H1 (cell line): ENCODE measurements around the gene PI4K2A. TPM values are rescaled to one million over a fixed set of nuclear protein-coding genes. Genes with fewer than 3 reads are reported as not detected.

Source experiments
- CTCF ChIA-PET: fragments of 300-600 bp; sonication (Branson Sonifier 250); formaldehyde crosslinking; loops from one replicate; lab custom pipeline; 2021; ENCODE audit not compliant: partially characterized antibody; lab: Charles Lee
- POLR2A ChIA-PET: fragments of 300-600 bp; sonication (Branson Sonifier 250); formaldehyde crosslinking; loops from one replicate; lab custom pipeline; 2021; ENCODE audit warnings: inconsistent platforms; ENCODE audit not compliant: partially characterized antibody; lab: Charles Lee
- DNase-seq, 2 experiments: peaks; one replicate each; pipeline versions ENCODE4 v3.0.0 to v3.0.0-alpha.2; 2010 to 2022; ENCODE audit warnings: low spot score in 2 of 2, low read depth in 1 of 2, mixed read lengths in 1 of 2
- FAIRE-seq: peaks from 2 replicates; lab custom pipeline; 2011; peaks lifted over from hg19 to GRCh38; lab: Jason Lieb, UNC
- H2AFZ ChIP-seq: 2 replicates; pipeline ENCODE4 v1.8.1; 2012; ENCODE audit warnings: low read length, inconsistent platforms
- H2AK5ac ChIP-seq: 2 replicates; pipeline ENCODE4 v1.6.1; 2013; ENCODE audit warnings: low read depth, low read length
- H2BK120ac ChIP-seq: replicated peaks from 2 replicates; pipeline ENCODE3; 2013; ENCODE audit warnings: low read depth, low read length, inconsistent platforms
- H2BK12ac ChIP-seq: 2 replicates; pipeline ENCODE4 v1.6.1; 2013; ENCODE audit warnings: low read depth, low read length
- H2BK15ac ChIP-seq: 2 replicates; pipeline ENCODE4 v1.6.1; 2013; ENCODE audit warnings: low read length
- H2BK20ac ChIP-seq: 2 replicates; pipeline ENCODE4 v1.6.1; 2013; ENCODE audit warnings: low read length
- H2BK5ac ChIP-seq: 2 replicates; pipeline ENCODE4 v1.6.1; 2013; ENCODE audit warnings: low read depth, low read length
- H3K14ac ChIP-seq: 2 replicates; pipeline ENCODE4 v1.6.1; 2013; ENCODE audit warnings: inconsistent platforms; ENCODE audit not compliant: insufficient read length
- H3K18ac ChIP-seq: 2 replicates; pipeline ENCODE4 v1.6.1; 2013; ENCODE audit warnings: low read length; ENCODE audit errors: extremely low read depth
- H3K23ac ChIP-seq: 2 replicates; pipeline ENCODE4 v1.6.1; 2013; ENCODE audit warnings: inconsistent platforms; ENCODE audit not compliant: insufficient read length
- H3K23me2 ChIP-seq: 2 replicates; pipeline ENCODE4 v1.6.1; 2013; ENCODE audit warnings: low read depth, low read length
- H3K27ac ChIP-seq: 2 replicates; pipeline ENCODE4 v1.6.1; 2011; ENCODE audit warnings: low read depth, low read length, inconsistent platforms
- H3K27me3 ChIP-seq, 4 experiments: replicated peaks in 1 of 4; 1 replicate in 1 of 4; 2 replicates in 3 of 4; pipeline versions ENCODE4 v1.6.1 to v1.8.1; 2011 to 2013; ENCODE audit warnings: low read length in 3 of 4, mild to moderate bottlenecking in 3 of 4, inconsistent platforms in 2 of 4, mixed read lengths in 2 of 4, moderate library complexity in 1 of 4; ENCODE audit not compliant: control insufficient read depth in 3 of 4, insufficient read depth in 3 of 4; ENCODE audit errors: extremely low read depth in 1 of 4
- H3K36me3 ChIP-seq, 4 experiments: 2 replicates each; pipeline versions ENCODE4 v1.6.1 to v1.8.1; 2011 to 2013; ENCODE audit warnings: mild to moderate bottlenecking in 4 of 4, low read length in 3 of 4, moderate library complexity in 2 of 4, control low read depth in 1 of 4, inconsistent platforms in 1 of 4; ENCODE audit not compliant: insufficient read depth in 4 of 4, control insufficient read depth in 2 of 4
- H3K4ac ChIP-seq: replicated peaks from 2 replicates; pipeline ENCODE3; 2013; ENCODE audit warnings: low read length, low read depth, mixed read lengths, inconsistent platforms; ENCODE audit not compliant: insufficient read length
- H3K4me1 ChIP-seq, 4 experiments: replicated peaks in 1 of 4; 1 replicate in 1 of 4; 2 replicates in 3 of 4; pipeline versions ENCODE4 v1.6.1 to v1.8.1; 2011 to 2013; ENCODE audit warnings: low read length in 3 of 4, inconsistent platforms in 2 of 4, mixed read lengths in 1 of 4; ENCODE audit not compliant: insufficient read depth in 4 of 4, control insufficient read depth in 3 of 4
- H3K4me2 ChIP-seq, 2 experiments: 2 replicates each; pipeline versions ENCODE4 v1.6.1 to v1.8.1; 2011 to 2013; ENCODE audit warnings: low read depth in 2 of 2, low read length in 2 of 2, control low read depth in 1 of 2, inconsistent platforms in 1 of 2, mild to moderate bottlenecking in 1 of 2; ENCODE audit not compliant: insufficient read depth in 1 of 2
- H3K4me3 ChIP-seq, 4 experiments: fragments of 200-600, 300-600 bp in 1 of 4; sonication (generic), shearing (Covaris generic), sonication (Bioruptor Twin) in 1 of 4; 2 replicates each; pipeline versions ENCODE4 v1.5.1 to v1.8.1; 2011 to 2016; ENCODE audit warnings: low read length in 4 of 4, low read depth in 3 of 4, control low read depth in 2 of 4, inconsistent platforms in 2 of 4, mild to moderate bottlenecking in 2 of 4, mixed read lengths in 1 of 4, moderate library complexity in 1 of 4; ENCODE audit not compliant: insufficient read depth in 2 of 4; ENCODE audit errors: extremely low read depth in 1 of 4
- H3K56ac ChIP-seq: replicated peaks from 2 replicates; pipeline ENCODE3; 2013; ENCODE audit warnings: low read depth, mild to moderate bottlenecking, mixed read lengths, low read length, inconsistent platforms; ENCODE audit not compliant: insufficient read length
- H3K79me1 ChIP-seq: 2 replicates; pipeline ENCODE4 v1.6.1; 2013; ENCODE audit warnings: low read depth, low read length, control low read depth
- H3K79me2 ChIP-seq, 2 experiments: 2 replicates each; pipeline versions ENCODE4 v1.6.1 to v1.8.1; 2012 to 2013; ENCODE audit warnings: low read length in 2 of 2, mild to moderate bottlenecking in 2 of 2, inconsistent platforms in 1 of 2; ENCODE audit not compliant: insufficient read depth in 2 of 2, control insufficient read depth in 1 of 2
- H3K9ac ChIP-seq, 4 experiments: replicated peaks in 1 of 4; 1 replicate in 1 of 4; 2 replicates in 3 of 4; pipeline versions ENCODE4 v1.6.1 to v1.8.1; 2011 to 2013; ENCODE audit warnings: low read depth in 3 of 4, low read length in 3 of 4, control low read depth in 2 of 4, mild to moderate bottlenecking in 2 of 4, moderate library complexity in 2 of 4, inconsistent platforms in 1 of 4; ENCODE audit errors: extremely low read depth in 1 of 4
- H3K9me3 ChIP-seq, 2 experiments: 2 replicates each; pipeline versions ENCODE4 v1.6.1 to v1.8.1; 2012 to 2013; ENCODE audit warnings: mild to moderate bottlenecking in 2 of 2, moderate library complexity in 2 of 2, control low read depth in 1 of 2, inconsistent platforms in 1 of 2, low read depth in 1 of 2, low read length in 1 of 2, mixed read lengths in 1 of 2; ENCODE audit not compliant: insufficient read depth in 2 of 2
- H4K20me1 ChIP-seq, 2 experiments: replicated peaks in 1 of 2; 2 replicates each; pipeline versions ENCODE3 to v1.8.1; 2011 to 2013; ENCODE audit warnings: inconsistent platforms in 2 of 2, low read length in 2 of 2, mild to moderate bottlenecking in 1 of 2; ENCODE audit not compliant: insufficient read depth in 2 of 2, control insufficient read depth in 1 of 2
- H4K5ac ChIP-seq: 2 replicates; pipeline ENCODE4 v1.6.1; 2013; ENCODE audit warnings: low read length, low read depth, mixed read lengths, inconsistent platforms; ENCODE audit not compliant: insufficient read length
- H4K8ac ChIP-seq: 2 replicates; pipeline ENCODE4 v1.8.0; 2013; ENCODE audit warnings: mild to moderate bottlenecking, moderate library complexity, low read length, inconsistent platforms; ENCODE audit not compliant: insufficient read depth; ENCODE audit errors: extremely low read depth
- H4K91ac ChIP-seq: replicated peaks from 2 replicates; pipeline ENCODE3; 2013; ENCODE audit warnings: low read length, mixed read lengths, inconsistent platforms; ENCODE audit not compliant: insufficient read length
- ASH2L ChIP-seq: fragments of 200-600, 300-600 bp; sonication (generic); IDR thresholded peaks from one replicate; pipeline ENCODE4 v1.7.1; 2017; ENCODE audit warnings: low read length
- KDM4A ChIP-seq: IDR thresholded peaks from one replicate; pipeline ENCODE4 v1.7.1; 2012; ENCODE audit warnings: low read depth, mild to moderate bottlenecking, moderate library complexity, low read length, inconsistent platforms; ENCODE audit not compliant: severe bottlenecking
- polyA plus RNA-seq, 7 experiments: library from polyadenylated mRNA; depleted of rRNA in 3 of 7; stranded (reverse) in 5 of 7; unstranded in 2 of 7; fragments of >200 nt in 5 of 7; fragments of 200-250 nt in 2 of 7; gene quantifications; 1 replicate in 5 of 7; 2 replicates in 1 of 7; 4 replicates in 1 of 7; pipeline versions ENCODE4 v1.2.1 to v1.2.3, GENCODE V29; 2011 to 2013; ENCODE audit warnings: missing spikeins in 2 of 7, mixed read lengths in 2 of 7
- total RNA-seq: library from RNA; stranded (reverse); fragmentation: NEBNext Ultra II Directional; extraction: Animal tissue kit (Norgen Biotek cat#: 25700); gene quantifications from 2 replicates; pipeline ENCODE4 v1.2.1, GENCODE V29; 2021

Gene PI4K2A
- total and polyA plus RNA-seq, 2 of the 8 experiments (the other 6 are each of a cell fraction or from before 2014, with no cell fraction given): 20.7 to 21.9 TPM

DNA sequence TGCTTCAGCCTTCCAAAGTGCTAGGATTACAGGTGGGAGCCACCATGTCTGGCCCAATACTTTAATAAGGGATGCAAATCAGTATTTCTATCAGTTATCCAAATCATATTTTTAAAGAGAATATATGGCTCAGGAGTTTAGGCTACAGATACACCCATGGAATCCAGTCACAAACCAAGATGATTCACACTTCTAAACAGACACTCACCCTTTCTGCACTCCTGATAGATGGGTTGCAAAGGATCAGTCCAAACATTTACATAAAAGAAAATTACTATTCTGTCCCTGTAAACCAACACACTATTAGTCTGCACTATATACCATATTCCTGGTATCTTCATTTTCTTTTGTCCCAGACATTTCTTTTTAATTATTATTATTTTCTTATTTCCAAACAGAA lies 9.4 kb upstream of the PI4K2A start:
- no peaks in the 10 kb centered on the region; the same call in 1 of the 2 replicates for H3K23me2 ChIP-seq
- no peak overlapping the region for H4K8ac ChIP-seq
- no peak overlapping the region for H2BK20ac ChIP-seq
- ChIA-PET POLR2A (interaction anchor here (0.7 to 1.0 kb wide), 2 partner anchors 28 to 1920 kb away, joined by 3 read pairs; no protein-coding TSS in a partner anchor), CTCF (interaction anchor here (0.9 kb wide), 1 partner anchor 46 kb away, joined by 3 read pairs; no protein-coding TSS in a partner anchor)
- H3K56ac ChIP-seq: no peak overlapping the region
- H3K4me3 ChIP-seq: no peak overlapping the region
- peaks cover 0 to 4% (median 1%) of the 10 kb centered on the region in 4 experiments; a peak in 2 of 7 replicates for H3K4me1 ChIP-seq
- H3K18ac ChIP-seq: no peak overlapping the region
- no peak overlapping the region for H2BK120ac ChIP-seq
- H4K20me1 ChIP-seq: no peaks in the 10 kb centered on the region
- no peak overlapping the region for H4K5ac ChIP-seq
- FAIRE-seq (no peak), DNase-seq (no peak)
- H3K4ac ChIP-seq: no peak overlapping the region
- no peak overlapping the region for H2AFZ ChIP-seq
- no peak overlapping the region for H4K91ac ChIP-seq
- H3K27ac ChIP-seq: no peak overlapping the region
- H2BK5ac ChIP-seq: no peak overlapping the region
- no peaks in the 10 kb centered on the region for H3K79me1 ChIP-seq
- H3K23ac ChIP-seq: no peak overlapping the region
- no peaks in the 10 kb centered on the region for H3K9me3 ChIP-seq
- no peaks in the 10 kb centered on the region for H3K27me3 ChIP-seq
- H2AK5ac ChIP-seq: no peak overlapping the region
- no peak overlapping the region; a peak in 1 of 4 replicates for H3K4me2 ChIP-seq
- peaks cover 0 to 11% of the 10 kb centered on the region in 2 experiments; a peak in 2 of 4 replicates for H3K79me2 ChIP-seq
- H3K36me3 ChIP-seq: no peaks in the 10 kb centered on the region
- no peak overlapping the region for H3K14ac ChIP-seq
- no peak overlapping the region for H3K9ac ChIP-seq
- H2BK15ac ChIP-seq: no peak overlapping the region
- no peak overlapping the region for H2BK12ac ChIP-seq
- no peak for TF ChIP-seq ASH2L
- TF ChIP-seq KDM4A: no peak
